Measurements from ENCODE around the gene SULT1A1. TPM values are rescaled to one million over a fixed set of nuclear protein-coding genes. Genes with fewer than 3 reads are reported as not detected.
"Not testable (repeated sequence)": the region's sequence is repeated elsewhere in the genome, so short reads cannot be mapped to it uniquely, and the experiment has no call there.

SULT1A1 gene
- total and polyA plus RNA-seq, 2 of the 8 experiments (the other 6 are each of a cell fraction or from before 2014, with no cell fraction given), result 2.1 to 4.0 TPM

DNA sequence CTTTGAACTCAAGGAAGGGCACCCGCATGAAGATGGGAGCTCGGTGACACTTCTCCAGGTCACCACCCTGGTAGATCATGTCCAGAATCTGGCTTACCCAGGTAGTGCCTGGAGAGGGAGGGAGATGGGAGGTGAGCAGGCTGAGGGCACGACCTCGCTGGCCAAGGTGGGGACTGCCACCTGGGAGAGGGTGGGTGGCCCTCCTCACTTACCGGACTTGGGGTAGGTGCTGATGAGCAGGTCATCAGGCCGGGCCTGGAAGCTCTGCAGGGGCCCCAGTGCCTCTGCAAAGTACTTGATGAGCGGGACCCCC lies 1.4 kb downstream of the SULT1A1 start:
- H3K9ac ChIP-seq (replicated peaks in 1 of 4; ENCODE audit: extremely low read depth in 1 of 4, low read depth in 3 of 4, low read length in 3 of 4); H2BK120ac ChIP-seq (replicated peaks; ENCODE audit: low read depth, low read length); H2BK15ac ChIP-seq (ENCODE audit: low read length); H3K79me1 ChIP-seq (ENCODE audit: low read depth, low read length); H4K91ac ChIP-seq (replicated peaks; ENCODE audit: insufficient read length, low read length); H3K36me3 ChIP-seq (ENCODE audit: control insufficient read depth in 2 of 4, insufficient read depth in 4 of 4, low read length in 3 of 4); H3K18ac ChIP-seq (ENCODE audit: extremely low read depth, low read length); H2AFZ ChIP-seq (ENCODE audit: low read length); H3K56ac ChIP-seq (replicated peaks; ENCODE audit: insufficient read length, low read depth, low read length); H3K27ac ChIP-seq (ENCODE audit: low read depth, low read length); H3K4me2 ChIP-seq (ENCODE audit: insufficient read depth in 1 of 2, low read depth in 2 of 2, low read length in 2 of 2); H3K14ac ChIP-seq (ENCODE audit: insufficient read length); H3K4me3 ChIP-seq (ENCODE audit: extremely low read depth in 1 of 4, insufficient read depth in 2 of 4, low read depth in 3 of 4, low read length in 4 of 4); H3K23me2 ChIP-seq (ENCODE audit: low read depth, low read length); H4K8ac ChIP-seq (ENCODE audit: extremely low read depth, insufficient read depth, low read length); H3K23ac ChIP-seq (ENCODE audit: insufficient read length); POLR2A ChIA-PET (ENCODE audit: partially characterized antibody); DNase-seq (ENCODE audit: low read depth in 1 of 2, low spot score in 2 of 2); H3K27me3 ChIP-seq (replicated peaks in 1 of 4; ENCODE audit: control insufficient read depth in 3 of 4, extremely low read depth in 1 of 4, insufficient read depth in 3 of 4, low read length in 3 of 4); H2BK5ac ChIP-seq (ENCODE audit: low read depth, low read length); H3K4ac ChIP-seq (replicated peaks; ENCODE audit: insufficient read length, low read depth, low read length); H4K5ac ChIP-seq (ENCODE audit: insufficient read length, low read depth, low read length); H3K79me2 ChIP-seq (ENCODE audit: control insufficient read depth in 1 of 2, insufficient read depth in 2 of 2, low read length in 2 of 2); FAIRE-seq; H2BK12ac ChIP-seq (ENCODE audit: low read depth, low read length); H3K9me3 ChIP-seq (ENCODE audit: insufficient read depth in 2 of 2, low read depth in 1 of 2, low read length in 1 of 2); H2BK20ac ChIP-seq (ENCODE audit: low read length); CTCF ChIA-PET (ENCODE audit: partially characterized antibody); H2AK5ac ChIP-seq (ENCODE audit: low read depth, low read length); H4K20me1 ChIP-seq (replicated peaks in 1 of 2; ENCODE audit: control insufficient read depth in 1 of 2, insufficient read depth in 2 of 2, low read length in 2 of 2): not testable (repeated sequence)
- H3K4me1 ChIP-seq (replicated peaks in 1 of 4; ENCODE audit: control insufficient read depth in 3 of 4, insufficient read depth in 4 of 4, low read length in 3 of 4), result peaks cover 0 to 16% (median 6%) of the 10 kb centered on the region in 4 experiments; a peak in 3 of 7 replicates
- 91% methylated on average over 2 of the region's 7 CpGs; no CpG with 5 or more reads in 1 of the 2 experiments for WGBS, 2 experiments (ENCODE audit: extremely low coverage in 1 of 2, insufficient coverage in 1 of 2, insufficient read length in 1 of 2, insufficient replicate concordance in 2 of 2, low coverage in 1 of 2, low lambda C conversion rate in 2 of 2, missing lambda C conversion rate in 1 of 2)

Data from H1 (cell line).